IPS-20b (cell line): Measurements from ENCODE around the gene SOX3.

Source experiments
- H3K27ac ChIP-seq: one replicate; pipeline ENCODE4 v1.5.1; 2013; ENCODE audit warnings: low read length
- H3K27me3 ChIP-seq: 2 replicates; pipeline ENCODE4 v1.6.1; 2013; ENCODE audit warnings: mild to moderate bottlenecking, low read length, inconsistent platforms; ENCODE audit not compliant: insufficient read depth
- H3K36me3 ChIP-seq: 2 replicates; pipeline ENCODE4 v1.6.1; 2013; ENCODE audit warnings: low read depth, mild to moderate bottlenecking, inconsistent platforms, low read length, moderate library complexity; ENCODE audit not compliant: insufficient read depth
- H3K4me1 ChIP-seq: 2 replicates; pipeline ENCODE4 v1.6.1; 2013; ENCODE audit warnings: mild to moderate bottlenecking, control low read depth, inconsistent platforms, low read length, moderate library complexity; ENCODE audit not compliant: insufficient read depth
- H3K4me3 ChIP-seq: 2 replicates; pipeline ENCODE4 v1.5.1; 2013; ENCODE audit warnings: mild to moderate bottlenecking, low read length, inconsistent platforms
- H3K9ac ChIP-seq: 2 replicates; pipeline ENCODE4 v1.6.1; 2013; ENCODE audit warnings: low read depth, mild to moderate bottlenecking, inconsistent platforms, low read length, moderate library complexity
- H3K9me3 ChIP-seq: 2 replicates; pipeline ENCODE4 v1.6.1; 2013; ENCODE audit warnings: mild to moderate bottlenecking, low read depth, low read length, inconsistent platforms; ENCODE audit not compliant: insufficient read depth

The SOX3 gene

DNA sequence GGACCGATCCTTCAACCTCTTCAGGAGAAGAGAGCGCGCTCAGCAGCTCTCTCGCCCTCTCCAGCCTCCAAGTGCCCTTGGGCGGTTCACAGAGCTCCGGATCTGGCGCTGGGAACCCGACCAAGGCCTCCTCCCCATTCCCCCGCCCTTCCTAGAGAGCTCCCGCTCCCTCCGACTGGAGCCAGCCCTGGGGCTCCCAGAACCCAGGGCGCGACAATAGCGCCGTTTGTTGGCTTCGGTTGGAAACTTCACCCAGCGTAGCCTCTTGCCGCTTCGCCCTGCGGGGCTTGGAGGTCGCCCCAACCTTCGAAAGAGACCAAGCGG lies 3.1 kb upstream of the SOX3 start:
- peaks cover 95% of the 10 kb centered on the region for H3K27me3 ChIP-seq
- no peaks in the 10 kb centered on the region for H3K9me3 ChIP-seq
- H3K4me3 ChIP-seq = peak overlapping the region; percentile 69; the same call in 1 of the 2 replicates
- no peak overlapping the region for H3K9ac ChIP-seq
- no peaks in the 10 kb centered on the region for H3K36me3 ChIP-seq
- peaks cover 14% of the 10 kb centered on the region for H3K4me1 ChIP-seq
- H3K27ac ChIP-seq = no peak overlapping the region

GRCh38 chrX:140507223-140507981 lies 2.5 kb upstream of the SOX3 start:
- Histone ChIP-seq H3K9me3 (no peaks in the 10 kb centered on the region), H3K36me3 (no peaks in the 10 kb centered on the region), H3K4me1 (peaks cover 14% of the 10 kb centered on the region), H3K27ac (no peak overlapping the region), H3K4me3 (peak overlapping the region; percentile 69; the same call in 1 of the 2 replicates), H3K9ac (no peak overlapping the region), H3K27me3 (peaks cover 95% of the 10 kb centered on the region)

GRCh38 chrX:140505421-140506337 lies 810 bp upstream of the SOX3 start:
- H3K4me3 ChIP-seq = peak overlapping the region; percentile 69; the same call in 1 of the 2 replicates
- no peak overlapping the region for H3K27ac ChIP-seq
- peaks cover 17% of the 10 kb centered on the region for H3K4me1 ChIP-seq
- H3K36me3 ChIP-seq = no peaks in the 10 kb centered on the region
- H3K27me3 ChIP-seq = peaks cover 93% of the 10 kb centered on the region
- H3K9me3 ChIP-seq = no peaks in the 10 kb centered on the region
- no peak overlapping the region; the same call in 1 of the 2 replicates for H3K9ac ChIP-seq

GRCh38 chrX:140503714-140504351 lies 1.0 kb downstream of the SOX3 start:
- peak overlapping the region; percentile 69; the same call in 1 of the 2 replicates for H3K4me3 ChIP-seq
- peak overlapping the region; percentile 61; the same call in 1 of the 2 replicates for H3K9ac ChIP-seq
- peaks cover 9% of the 10 kb centered on the region for H3K4me1 ChIP-seq
- H3K27me3 ChIP-seq = peaks cover 93% of the 10 kb centered on the region
- no peaks in the 10 kb centered on the region for H3K36me3 ChIP-seq
- no peak overlapping the region for H3K27ac ChIP-seq
- H3K9me3 ChIP-seq = no peaks in the 10 kb centered on the region

DNA sequence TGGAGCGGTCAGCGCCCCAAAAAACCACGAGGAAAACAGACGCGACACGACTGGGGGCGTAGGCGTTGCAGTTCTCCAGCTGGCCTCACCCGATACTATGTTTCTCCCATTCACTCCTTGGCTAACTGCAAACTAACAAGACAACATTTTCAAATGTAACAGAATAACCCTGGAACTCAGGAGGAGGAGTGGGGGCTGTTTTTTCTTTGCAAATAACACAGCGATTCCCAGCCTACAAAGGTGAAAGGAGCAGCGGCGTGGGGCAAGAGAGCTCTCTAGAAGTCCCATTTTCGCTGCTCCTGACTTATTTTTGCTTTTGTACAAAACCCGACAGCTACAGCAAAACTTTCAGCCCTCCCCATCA lies 1.6 kb downstream of the SOX3 start:
- Histone ChIP-seq H3K4me1 (peaks cover 9% of the 10 kb centered on the region), H3K27ac (no peak overlapping the region), H3K36me3 (no peaks in the 10 kb centered on the region), H3K9ac (no peak overlapping the region; the same call in 1 of the 2 replicates), H3K27me3 (peaks cover 90% of the 10 kb centered on the region), H3K4me3 (peak overlapping the region; percentile 69), H3K9me3 (no peaks in the 10 kb centered on the region)

DNA sequence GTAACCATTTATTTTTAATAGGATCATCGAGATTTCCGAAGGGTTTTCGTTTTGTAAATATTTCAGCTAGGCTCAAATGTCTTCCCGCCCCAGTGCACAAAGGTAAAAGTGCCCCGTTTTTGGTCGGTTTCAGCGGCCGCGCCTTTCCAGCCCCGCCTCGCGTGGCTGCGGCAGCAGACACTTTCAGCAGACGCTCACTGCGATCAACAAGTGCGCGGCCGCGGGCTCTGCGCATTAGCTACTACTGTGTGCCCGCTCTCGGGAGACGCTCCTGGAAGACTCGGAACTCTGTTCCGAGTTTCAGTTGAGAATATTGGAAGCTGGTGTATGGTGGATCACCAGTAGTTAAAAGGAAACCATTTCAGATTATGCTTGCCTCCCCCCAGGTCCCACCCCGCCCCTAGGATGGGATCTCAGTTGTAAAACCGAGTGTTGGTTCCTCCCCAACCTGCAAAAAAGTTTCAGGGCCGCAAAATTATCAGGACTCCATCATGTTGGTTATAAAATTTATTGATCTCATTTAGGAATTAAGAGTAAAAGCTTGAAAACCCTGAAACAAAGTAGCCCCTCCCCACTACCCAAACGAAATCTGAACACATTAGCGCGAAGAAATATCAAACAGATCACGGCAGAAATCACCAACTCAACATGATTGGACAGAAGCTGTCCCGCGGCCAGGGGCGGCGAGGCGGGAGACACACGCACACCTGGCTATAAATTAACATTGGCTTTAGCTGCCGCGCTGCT lies 2.2 kb downstream of the SOX3 start:
- Histone ChIP-seq H3K4me3 (peak overlapping the region; percentile 69), H3K27ac (no peak overlapping the region)

DNA sequence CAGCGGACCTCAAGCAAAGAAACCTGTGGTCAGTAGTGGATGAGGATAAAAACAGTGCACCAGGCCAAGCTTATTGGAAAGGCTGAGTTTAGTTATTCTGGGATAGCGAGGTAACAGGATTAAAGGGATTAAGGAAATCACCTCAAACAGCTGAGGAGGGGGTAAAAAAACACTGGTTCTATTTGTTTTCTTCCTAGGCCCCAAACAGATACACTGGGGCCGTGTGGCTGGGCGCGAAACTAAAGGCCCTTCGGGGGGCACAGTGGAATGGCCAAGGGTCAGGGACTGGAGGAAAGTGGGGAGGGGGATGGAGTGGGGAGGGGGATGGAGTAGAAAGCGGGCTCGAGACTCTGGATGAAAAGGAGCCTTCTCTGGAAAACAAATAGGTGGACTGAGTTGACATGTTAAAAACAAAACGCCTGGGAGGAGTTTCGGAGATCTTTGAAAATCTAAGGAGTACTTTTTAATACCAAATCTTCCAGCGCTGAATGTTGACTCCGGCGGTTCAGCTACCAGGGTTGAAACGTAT lies 2.9 kb downstream of the SOX3 start:
- Histone ChIP-seq H3K4me3 (peak overlapping the region; percentile 69), H3K4me1 (peaks cover 3% of the 10 kb centered on the region; the same call in 1 of the 2 replicates), H3K9ac (peak overlapping the region; percentile 51; the same call in 1 of the 2 replicates), H3K27ac (no peak overlapping the region), H3K27me3 (peaks cover 78% of the 10 kb centered on the region), H3K9me3 (no peaks in the 10 kb centered on the region), H3K36me3 (no peaks in the 10 kb centered on the region)

More for the DNA sequence above, 2.2 kb downstream of the SOX3 start:
- peaks cover 85% of the 10 kb centered on the region for H3K27me3 ChIP-seq
- H3K9me3 ChIP-seq = no peaks in the 10 kb centered on the region
- no peaks in the 10 kb centered on the region for H3K36me3 ChIP-seq
- peaks cover 9% of the 10 kb centered on the region for H3K4me1 ChIP-seq
- peak overlapping the region; percentile 51; the same call in 1 of the 2 replicates for H3K9ac ChIP-seq

DNA sequence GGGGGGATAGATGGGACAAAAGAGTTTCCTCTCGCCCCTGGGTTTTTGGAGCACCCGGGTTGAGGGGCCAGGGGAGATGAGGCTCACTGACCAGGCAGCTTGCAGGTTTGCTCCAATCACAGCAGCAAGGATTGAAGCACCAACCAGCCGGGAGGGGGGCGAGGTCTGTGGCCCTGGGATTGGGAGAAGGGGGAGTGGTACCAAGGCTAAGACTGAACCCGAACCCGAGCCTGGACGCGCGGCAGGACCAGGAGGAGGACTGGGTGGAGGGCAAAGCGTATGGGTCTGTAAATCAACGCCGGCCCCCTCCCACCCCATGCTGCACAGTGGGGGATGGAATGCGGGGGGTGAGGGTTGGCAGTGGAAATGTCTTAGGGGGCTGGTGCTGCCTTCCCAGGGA lies 3.5 kb downstream of the SOX3 start:
- H3K9ac ChIP-seq = no peak overlapping the region
- no peaks in the 10 kb centered on the region for H3K36me3 ChIP-seq
- H3K27me3 ChIP-seq = peaks cover 71% of the 10 kb centered on the region
- peak overlapping the region; percentile 69; the same call in 1 of the 2 replicates for H3K4me3 ChIP-seq
- H3K27ac ChIP-seq = no peak overlapping the region
- no peaks in the 10 kb centered on the region for H3K9me3 ChIP-seq
- H3K4me1 ChIP-seq = peaks cover 3% of the 10 kb centered on the region; the same call in 1 of the 2 replicates

- no peak overlapping the region for H3K27ac ChIP-seq
- H3K9me3 ChIP-seq = no peaks in the 10 kb centered on the region
- no peak overlapping the region for H3K9ac ChIP-seq
- H3K4me3 ChIP-seq = peak overlapping the region; percentile 69; the same call in 1 of the 2 replicates
- peaks cover 3% of the 10 kb centered on the region; the same call in 1 of the 2 replicates for H3K4me1 ChIP-seq
- H3K36me3 ChIP-seq = no peaks in the 10 kb centered on the region
- H3K27me3 ChIP-seq = peaks cover 62% of the 10 kb centered on the region
Measured at GRCh38 chrX:140500441-140500840, 4.4 kb downstream of the SOX3 start.

GRCh38 chrX:140495739-140496138 lies 9.1 kb downstream of the SOX3 start:
- no peaks in the 10 kb centered on the region; the same call in 1 of the 2 replicates for H3K4me1 ChIP-seq
- H3K9ac ChIP-seq = no peak overlapping the region
- H3K36me3 ChIP-seq = no peaks in the 10 kb centered on the region
- no peak overlapping the region for H3K4me3 ChIP-seq
- H3K27me3 ChIP-seq = peaks cover 22% of the 10 kb centered on the region
- H3K27ac ChIP-seq = no peak overlapping the region
- no peaks in the 10 kb centered on the region for H3K9me3 ChIP-seq
